Measurements from ENCODE around the gene ANKS1A.

DNA sequence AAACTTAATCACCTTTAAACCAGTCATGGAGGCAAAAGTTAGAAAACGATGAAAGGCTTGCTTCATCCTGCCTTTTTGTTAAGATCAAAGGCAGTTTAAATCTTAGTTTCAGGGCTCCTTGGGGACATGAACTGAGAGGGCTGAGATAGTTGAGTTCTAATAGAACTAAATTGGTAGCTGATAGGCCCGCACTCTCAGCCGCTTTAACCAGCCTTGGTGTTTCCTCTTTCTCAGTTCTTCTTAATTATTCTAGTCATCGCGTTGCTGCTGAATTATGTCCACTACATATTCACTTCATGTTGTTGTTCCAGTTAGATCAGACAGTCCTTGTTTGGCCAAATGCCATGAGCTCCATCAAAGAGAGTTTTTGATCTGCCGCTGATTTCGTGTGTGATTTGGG is 72.5 kb downstream of the ANKS1A start:
- TF ChIP-seq, protein P1, sequence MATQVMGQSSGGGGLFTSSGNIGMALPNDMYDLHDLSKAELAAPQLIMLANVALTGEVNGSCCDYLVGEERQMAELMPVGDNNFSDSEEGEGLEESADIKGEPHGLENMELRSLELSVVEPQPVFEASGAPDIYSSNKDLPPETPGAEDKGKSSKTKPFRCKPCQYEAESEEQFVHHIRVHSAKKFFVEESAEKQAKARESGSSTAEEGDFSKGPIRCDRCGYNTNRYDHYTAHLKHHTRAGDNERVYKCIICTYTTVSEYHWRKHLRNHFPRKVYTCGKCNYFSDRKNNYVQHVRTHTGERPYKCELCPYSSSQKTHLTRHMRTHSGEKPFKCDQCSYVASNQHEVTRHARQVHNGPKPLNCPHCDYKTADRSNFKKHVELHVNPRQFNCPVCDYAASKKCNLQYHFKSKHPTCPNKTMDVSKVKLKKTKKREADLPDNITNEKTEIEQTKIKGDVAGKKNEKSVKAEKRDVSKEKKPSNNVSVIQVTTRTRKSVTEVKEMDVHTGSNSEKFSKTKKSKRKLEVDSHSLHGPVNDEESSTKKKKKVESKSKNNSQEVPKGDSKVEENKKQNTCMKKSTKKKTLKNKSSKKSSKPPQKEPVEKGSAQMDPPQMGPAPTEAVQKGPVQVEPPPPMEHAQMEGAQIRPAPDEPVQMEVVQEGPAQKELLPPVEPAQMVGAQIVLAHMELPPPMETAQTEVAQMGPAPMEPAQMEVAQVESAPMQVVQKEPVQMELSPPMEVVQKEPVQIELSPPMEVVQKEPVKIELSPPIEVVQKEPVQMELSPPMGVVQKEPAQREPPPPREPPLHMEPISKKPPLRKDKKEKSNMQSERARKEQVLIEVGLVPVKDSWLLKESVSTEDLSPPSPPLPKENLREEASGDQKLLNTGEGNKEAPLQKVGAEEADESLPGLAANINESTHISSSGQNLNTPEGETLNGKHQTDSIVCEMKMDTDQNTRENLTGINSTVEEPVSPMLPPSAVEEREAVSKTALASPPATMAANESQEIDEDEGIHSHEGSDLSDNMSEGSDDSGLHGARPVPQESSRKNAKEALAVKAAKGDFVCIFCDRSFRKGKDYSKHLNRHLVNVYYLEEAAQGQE (IDR thresholded peaks at IDR 0.05; ENCODE audit: unreplicated experiment) = no peak
- TF ChIP-seq, protein P2, sequence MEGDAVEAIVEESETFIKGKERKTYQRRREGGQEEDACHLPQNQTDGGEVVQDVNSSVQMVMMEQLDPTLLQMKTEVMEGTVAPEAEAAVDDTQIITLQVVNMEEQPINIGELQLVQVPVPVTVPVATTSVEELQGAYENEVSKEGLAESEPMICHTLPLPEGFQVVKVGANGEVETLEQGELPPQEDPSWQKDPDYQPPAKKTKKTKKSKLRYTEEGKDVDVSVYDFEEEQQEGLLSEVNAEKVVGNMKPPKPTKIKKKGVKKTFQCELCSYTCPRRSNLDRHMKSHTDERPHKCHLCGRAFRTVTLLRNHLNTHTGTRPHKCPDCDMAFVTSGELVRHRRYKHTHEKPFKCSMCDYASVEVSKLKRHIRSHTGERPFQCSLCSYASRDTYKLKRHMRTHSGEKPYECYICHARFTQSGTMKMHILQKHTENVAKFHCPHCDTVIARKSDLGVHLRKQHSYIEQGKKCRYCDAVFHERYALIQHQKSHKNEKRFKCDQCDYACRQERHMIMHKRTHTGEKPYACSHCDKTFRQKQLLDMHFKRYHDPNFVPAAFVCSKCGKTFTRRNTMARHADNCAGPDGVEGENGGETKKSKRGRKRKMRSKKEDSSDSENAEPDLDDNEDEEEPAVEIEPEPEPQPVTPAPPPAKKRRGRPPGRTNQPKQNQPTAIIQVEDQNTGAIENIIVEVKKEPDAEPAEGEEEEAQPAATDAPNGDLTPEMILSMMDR (conservative IDR thresholded peaks at IDR 0.05; ENCODE audit: low read depth in 2 of 2) = no peak
- TF ChIP-seq POLR2AphosphoS5 (IDR thresholded peaks at IDR 0.05; ENCODE audit: low read depth) (no peak), EZH2 (IDR thresholded peaks at IDR 0.05; ENCODE audit: low read depth, unreplicated experiment) (no peak), EZH2phosphoT487 (IDR thresholded peaks at IDR 0.05; ENCODE audit: unreplicated experiment) (no peak), CREB1 (CRISPR knock-in tag; IDR thresholded peaks at IDR 0.05; ENCODE audit: low read depth) (no peak), JUNB (IDR thresholded peaks at IDR 0.05; ENCODE audit: unreplicated experiment) (no peak), NANOG (IDR thresholded peaks at IDR 0.05; ENCODE audit: borderline replicate concordance) (no peak)

Measured in GM23338 (cell line).